SK-N-SH (cell line): Measurements from ENCODE around the gene DUSP1. TPM values are rescaled to one million over a fixed set of nuclear protein-coding genes. Genes with fewer than 3 reads are reported as not detected.

Source experiments
- CTCF ChIA-PET: fragments of 300-600, 350-600 bp; formaldehyde crosslinking; extraction: SDS; loops from one replicate; lab custom pipeline; 2021; lab: Yijun Ruan, JAX
- POLR2A ChIA-PET: fragments of 350-600 bp; sonication (Branson Sonifier 250); formaldehyde crosslinking; extraction: SDS; loops from one replicate; lab custom pipeline; 2020; ENCODE audit warnings: antibody characterized with exemption, inconsistent platforms; lab: Yijun Ruan, JAX
- DNase-seq: peaks from one replicate; pipeline ENCODE4 v3.0.0; 2012
- H2AFZ ChIP-seq: fragments of 200-600 bp; sonication (generic); 2 replicates; pipeline ENCODE4 v1.8.1; 2016; ENCODE audit warnings: antibody characterized with exemption, mild to moderate bottlenecking, low read depth
- H3F3A ChIP-seq: fragments of 200-600 bp; sonication (generic); replicated peaks from 2 replicates; pipeline ENCODE3; 2016; ENCODE audit warnings: antibody characterized with exemption, mild to moderate bottlenecking; ENCODE audit not compliant: insufficient read depth
- H3K27ac ChIP-seq, 2 experiments: fragments of 200-500 bp in 1 of 2; fragments of 200-600 bp in 1 of 2; sonication (Bioruptor generic) in 1 of 2; sonication (generic), shearing (Covaris generic) in 1 of 2; 2 replicates each; pipeline versions ENCODE4 v1.5.1 to v1.6.1; 2014 to 2016; ENCODE audit warnings: low read depth in 2 of 2, inconsistent platforms in 1 of 2, low read length in 1 of 2, mild to moderate bottlenecking in 1 of 2, mixed read lengths in 1 of 2
- H3K27me3 ChIP-seq: fragments of 200-600 bp; sonication (generic), shearing (Covaris generic); 2 replicates; pipeline ENCODE4 v1.6.1; 2016; ENCODE audit warnings: mixed run types; ENCODE audit not compliant: insufficient read depth
- H3K36me3 ChIP-seq, 2 experiments: fragments of 200-500 bp in 1 of 2; fragments of 200-600 bp in 1 of 2; sonication (Bioruptor generic) in 1 of 2; sonication (generic) in 1 of 2; replicated peaks in 1 of 2; 2 replicates each; pipeline versions ENCODE3 to v1.5.1; 2014 to 2016; ENCODE audit warnings: low read length in 1 of 2, mild to moderate bottlenecking in 1 of 2; ENCODE audit not compliant: insufficient read depth in 2 of 2, control insufficient read depth in 1 of 2
- H3K4me1 ChIP-seq, 2 experiments: fragments of 200-500 bp in 1 of 2; fragments of 200-600 bp in 1 of 2; sonication (Bioruptor generic) in 1 of 2; sonication (generic), shearing (Covaris generic) in 1 of 2; 2 replicates each; pipeline versions ENCODE4 v1.5.1 to v1.6.1; 2014 to 2016; ENCODE audit warnings: low read depth in 1 of 2, low read length in 1 of 2, mixed run types in 1 of 2; ENCODE audit not compliant: insufficient read depth in 2 of 2, control insufficient read depth in 1 of 2
- H3K4me2 ChIP-seq: fragments of 200-600 bp; sonication (generic), shearing (Covaris generic); 2 replicates; pipeline ENCODE4 v1.6.1; 2017; ENCODE audit warnings: mixed run types
- H3K4me3 ChIP-seq, 2 experiments: fragments of 200-500 bp in 1 of 2; fragments of 200-600 bp in 1 of 2; sonication (Bioruptor generic) in 1 of 2; sonication (generic), shearing (Covaris generic) in 1 of 2; 2 replicates each; pipeline versions ENCODE4 v1.5.1 to v1.8.1; 2014 to 2016; ENCODE audit warnings: low read depth in 2 of 2, inconsistent platforms in 1 of 2, low read length in 1 of 2, mild to moderate bottlenecking in 1 of 2, mixed read lengths in 1 of 2, moderate library complexity in 1 of 2
- H3K79me2 ChIP-seq: fragments of 200-600 bp; sonication (generic); 2 replicates; pipeline ENCODE4 v1.8.1; 2017; ENCODE audit warnings: mild to moderate bottlenecking; ENCODE audit not compliant: insufficient read depth
- H3K9ac ChIP-seq: fragments of 200-600 bp; sonication (generic); 2 replicates; pipeline ENCODE4 v1.6.1; 2017; ENCODE audit warnings: mixed run types
- H3K9me2 ChIP-seq: fragments of 200-600 bp; sonication (generic); 2 replicates; pipeline ENCODE4 v1.6.1; 2017; ENCODE audit warnings: mixed run types
- H3K9me3 ChIP-seq: fragments of 200-600 bp; sonication (generic); 2 replicates; pipeline ENCODE4 v1.6.1; 2017; ENCODE audit warnings: mixed run types, mild to moderate bottlenecking, moderate library complexity
- H4K20me1 ChIP-seq: fragments of 200-600 bp; sonication (generic); 2 replicates; pipeline ENCODE4 v1.6.1; 2017; ENCODE audit warnings: mild to moderate bottlenecking, mixed run types; ENCODE audit not compliant: insufficient read depth
- CHD2 ChIP-seq: fragments of 150-350 bp; IDR thresholded peaks from 2 replicates; pipeline ENCODE4 v1.6.1; 2018; ENCODE audit warnings: low read length; ENCODE audit not compliant: partially characterized antibody
- EP300 ChIP-seq, 2 experiments: IDR thresholded peaks; 2 replicates each; pipeline versions ENCODE4 v1.4.0 to v1.6.1; 2012; ENCODE audit warnings: borderline replicate concordance in 1 of 2, low read depth in 1 of 2, low read length in 1 of 2
- FOXJ3 ChIP-seq: sonication (generic); formaldehyde crosslinking; IDR thresholded peaks from 2 replicates; pipeline ENCODE4 v1.5.1; 2020; ENCODE audit warnings: mild to moderate bottlenecking, missing genetic modification reagents
- FOXM1 ChIP-seq: IDR thresholded peaks from 2 replicates; pipeline ENCODE4 v1.4.0; 2012; ENCODE audit warnings: low read depth, mild to moderate bottlenecking
- JUND ChIP-seq: IDR thresholded peaks from 2 replicates; pipeline ENCODE4 v1.4.0; 2012
- MEF2A ChIP-seq: IDR thresholded peaks from 2 replicates; pipeline ENCODE4 v1.4.0; 2012; ENCODE audit warnings: low read depth, borderline replicate concordance
- RFX5 ChIP-seq: IDR thresholded peaks from 2 replicates; pipeline ENCODE4 v1.6.1; 2012; ENCODE audit warnings: mild to moderate bottlenecking, improper control_type of control experiment, low read length
- RXRA ChIP-seq: IDR thresholded peaks from 2 replicates; pipeline ENCODE4 v1.4.0; 2012; ENCODE audit warnings: low read depth, mild to moderate bottlenecking, borderline replicate concordance
- SIN3A ChIP-seq: IDR thresholded peaks from 2 replicates; pipeline ENCODE4 v1.6.1; 2012; ENCODE audit warnings: low read depth, mild to moderate bottlenecking, low read length, moderate library complexity, borderline replicate concordance
- SMC3 ChIP-seq: IDR thresholded peaks from 2 replicates; pipeline ENCODE4 v1.6.1; 2012; ENCODE audit warnings: low read depth, low read length, improper control_type of control experiment
- TCF12 ChIP-seq: IDR thresholded peaks from 2 replicates; pipeline ENCODE4 v1.4.0; 2012
- TEAD4 ChIP-seq: IDR thresholded peaks from 2 replicates; pipeline ENCODE4 v1.4.0; 2012; ENCODE audit warnings: mild to moderate bottlenecking, borderline replicate concordance; ENCODE audit not compliant: insufficient read depth
- YY1 ChIP-seq: IDR thresholded peaks from 2 replicates; pipeline ENCODE4 v1.4.0; 2012; ENCODE audit warnings: low read depth, mild to moderate bottlenecking
- ZBTB33 ChIP-seq: IDR thresholded peaks from 2 replicates; pipeline ENCODE4 v1.4.0; 2012; ENCODE audit warnings: low read depth, borderline replicate concordance
- WGBS: methylation state at CpG from one replicate; pipeline ENCODE4 v1.1.6; 2017; ENCODE audit warnings: low lambda C conversion rate; 5-methylcytosine and 5-hydroxymethylcytosine counted together
- polyA plus RNA-seq, 3 experiments: library from polyadenylated mRNA; depleted of rRNA; stranded (reverse); fragments of >200 nt; gene quantifications; 2 replicates each; pipeline ENCODE4 v1.2.3, GENCODE V29; 2012
- TF ChIP-seq, protein P1 (sequence below): IDR thresholded peaks from 2 replicates; pipeline ENCODE4 v1.4.0; 2012; ENCODE audit warnings: low read depth, borderline replicate concordance
- TF ChIP-seq, protein P2 (sequence below): IDR thresholded peaks from 2 replicates; pipeline ENCODE4; 2012
- TF ChIP-seq, protein P3 (sequence below): fragments of 200-600 bp; sonication (generic); IDR thresholded peaks from 2 replicates; pipeline ENCODE4 v1.6.1; 2017; ENCODE audit warnings: antibody characterized with exemption, mild to moderate bottlenecking, moderate library complexity

Gene DUSP1
- polyA plus RNA-seq, 1 of the 3 experiments (the other 2 are of a cell fraction): 455 TPM

DNA sequence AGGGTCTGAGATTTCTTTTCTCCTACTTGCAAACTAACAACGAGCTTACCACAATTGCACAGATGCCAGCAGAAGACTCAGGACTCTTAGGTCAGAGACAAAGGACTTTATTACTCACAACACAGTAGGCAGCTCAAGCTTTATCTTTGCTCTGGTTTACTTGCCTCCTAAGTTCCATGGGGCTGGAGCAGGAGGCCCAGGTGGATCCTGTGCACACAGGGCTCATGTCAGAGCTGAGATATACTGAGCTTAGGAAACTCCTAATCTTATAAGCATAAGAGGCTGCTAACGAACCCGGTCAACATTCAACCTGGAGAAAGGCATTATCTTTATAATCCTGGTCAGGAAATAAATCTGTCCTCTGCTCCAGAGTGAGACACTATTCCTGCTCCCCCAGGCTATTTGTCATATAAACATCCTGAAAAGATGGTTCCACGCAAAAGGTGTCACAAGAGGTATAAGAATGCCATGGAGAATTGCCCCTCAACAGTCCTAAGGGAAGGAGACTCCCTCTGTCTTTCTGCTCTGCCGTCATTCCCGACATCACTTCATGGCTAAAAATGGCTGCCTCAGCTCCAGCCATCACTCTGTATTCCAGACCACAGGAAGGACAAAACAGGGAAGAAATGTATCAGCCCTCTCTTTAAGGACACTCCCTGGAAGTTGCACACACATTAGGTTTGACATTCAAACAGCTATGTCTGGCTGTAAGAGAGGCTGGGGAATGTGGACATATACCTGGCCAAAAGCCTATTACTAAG, 16.2 kb downstream of the DUSP1 start:
- no peaks in the 10 kb centered on the region for H3F3A ChIP-seq
- H3K9me2 ChIP-seq: no peaks in the 10 kb centered on the region
- no peak overlapping the region for H3K4me3 ChIP-seq
- no peaks in the 10 kb centered on the region for H3K79me2 ChIP-seq
- DNase-seq: no peak
- H3K27me3 ChIP-seq: no peaks in the 10 kb centered on the region
- H3K9ac ChIP-seq: no peak overlapping the region
- H2AFZ ChIP-seq: no peak overlapping the region
- no peak overlapping the region for H3K27ac ChIP-seq
- no peak overlapping the region for H3K4me2 ChIP-seq
- H3K36me3 ChIP-seq: no peaks in the 10 kb centered on the region
- 0 out of 4 replicates have a peak, but pooled peaks cover 0 to 5% of the 10 kb centered on the region in 2 experiments for H3K4me1 ChIP-seq
- 66% methylated on average over 6 of the region's 6 CpGs for WGBS
- POLR2A ChIA-PET: interaction anchor here (1.0 kb wide), 1 partner anchor 17 kb away, joined by 4 read pairs; no protein-coding TSS in a partner anchor
- TF ChIP-seq ZBTB33: no peak
- H4K20me1 ChIP-seq: no peaks in the 10 kb centered on the region
- no peaks in the 10 kb centered on the region for H3K9me3 ChIP-seq
- CTCF ChIA-PET: interaction anchor here (0.6 to 2.9 kb wide), 6 partner anchors 18 to 178 kb away, joined by 3 to 13 read pairs (median 4); no protein-coding TSS in a partner anchor

GRCh38 chr5:172753101-172753500, 17.9 kb downstream of the DUSP1 start:
- DNase-seq: no peak
- POLR2A ChIA-PET: no interaction called here
- no peaks in the 10 kb centered on the region for H3F3A ChIP-seq
- WGBS: 58% methylated on average over 2 of the region's 2 CpGs
- H3K9me2 ChIP-seq: no peaks in the 10 kb centered on the region
- H3K36me3 ChIP-seq: no peaks in the 10 kb centered on the region
- H3K9ac ChIP-seq: no peak overlapping the region
- CTCF ChIA-PET: interaction anchor here (2.3 to 2.9 kb wide), 2 partner anchors 37 to 38 kb away, joined by 9 to 13 read pairs; no protein-coding TSS in a partner anchor
- H4K20me1 ChIP-seq: no peaks in the 10 kb centered on the region
- no peak overlapping the region for H2AFZ ChIP-seq
- H3K27ac ChIP-seq: no peak overlapping the region
- H3K27me3 ChIP-seq: no peaks in the 10 kb centered on the region
- no peaks in the 10 kb centered on the region for H3K9me3 ChIP-seq
- H3K4me2 ChIP-seq: no peak overlapping the region
- H3K4me1 ChIP-seq: no peaks in the 10 kb centered on the region
- no peak overlapping the region for H3K4me3 ChIP-seq
- no peaks in the 10 kb centered on the region for H3K79me2 ChIP-seq
- no peak for TF ChIP-seq TEAD4
- TF ChIP-seq CHD2: no peak
- TF ChIP-seq FOXM1: no peak
- no peak for TF ChIP-seq EP300 (IDR thresholded peaks at IDR 0.05; ENCODE audit: borderline replicate concordance in 1 of 2, low read depth in 1 of 2, low read length in 1 of 2)
- TF ChIP-seq FOXJ3 (CRISPR knock-in tag): no peak
- no peak for TF ChIP-seq YY1
- no peak for TF ChIP-seq SIN3A
- TF ChIP-seq, protein P1, sequence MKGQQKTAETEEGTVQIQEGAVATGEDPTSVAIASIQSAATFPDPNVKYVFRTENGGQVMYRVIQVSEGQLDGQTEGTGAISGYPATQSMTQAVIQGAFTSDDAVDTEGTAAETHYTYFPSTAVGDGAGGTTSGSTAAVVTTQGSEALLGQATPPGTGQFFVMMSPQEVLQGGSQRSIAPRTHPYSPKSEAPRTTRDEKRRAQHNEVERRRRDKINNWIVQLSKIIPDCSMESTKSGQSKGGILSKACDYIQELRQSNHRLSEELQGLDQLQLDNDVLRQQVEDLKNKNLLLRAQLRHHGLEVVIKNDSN: no peak
- no peak for TF ChIP-seq MEF2A
- TF ChIP-seq SMC3: no peak
- TF ChIP-seq, protein P2, sequence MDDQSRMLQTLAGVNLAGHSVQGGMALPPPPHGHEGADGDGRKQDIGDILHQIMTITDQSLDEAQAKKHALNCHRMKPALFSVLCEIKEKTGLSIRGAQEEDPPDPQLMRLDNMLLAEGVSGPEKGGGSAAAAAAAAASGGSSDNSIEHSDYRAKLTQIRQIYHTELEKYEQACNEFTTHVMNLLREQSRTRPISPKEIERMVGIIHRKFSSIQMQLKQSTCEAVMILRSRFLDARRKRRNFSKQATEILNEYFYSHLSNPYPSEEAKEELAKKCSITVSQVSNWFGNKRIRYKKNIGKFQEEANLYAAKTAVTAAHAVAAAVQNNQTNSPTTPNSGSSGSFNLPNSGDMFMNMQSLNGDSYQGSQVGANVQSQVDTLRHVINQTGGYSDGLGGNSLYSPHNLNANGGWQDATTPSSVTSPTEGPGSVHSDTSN: no peak
- TF ChIP-seq JUND: no peak
- TF ChIP-seq RFX5: no peak
- TF ChIP-seq, protein P3, sequence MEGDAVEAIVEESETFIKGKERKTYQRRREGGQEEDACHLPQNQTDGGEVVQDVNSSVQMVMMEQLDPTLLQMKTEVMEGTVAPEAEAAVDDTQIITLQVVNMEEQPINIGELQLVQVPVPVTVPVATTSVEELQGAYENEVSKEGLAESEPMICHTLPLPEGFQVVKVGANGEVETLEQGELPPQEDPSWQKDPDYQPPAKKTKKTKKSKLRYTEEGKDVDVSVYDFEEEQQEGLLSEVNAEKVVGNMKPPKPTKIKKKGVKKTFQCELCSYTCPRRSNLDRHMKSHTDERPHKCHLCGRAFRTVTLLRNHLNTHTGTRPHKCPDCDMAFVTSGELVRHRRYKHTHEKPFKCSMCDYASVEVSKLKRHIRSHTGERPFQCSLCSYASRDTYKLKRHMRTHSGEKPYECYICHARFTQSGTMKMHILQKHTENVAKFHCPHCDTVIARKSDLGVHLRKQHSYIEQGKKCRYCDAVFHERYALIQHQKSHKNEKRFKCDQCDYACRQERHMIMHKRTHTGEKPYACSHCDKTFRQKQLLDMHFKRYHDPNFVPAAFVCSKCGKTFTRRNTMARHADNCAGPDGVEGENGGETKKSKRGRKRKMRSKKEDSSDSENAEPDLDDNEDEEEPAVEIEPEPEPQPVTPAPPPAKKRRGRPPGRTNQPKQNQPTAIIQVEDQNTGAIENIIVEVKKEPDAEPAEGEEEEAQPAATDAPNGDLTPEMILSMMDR: no peak
- no peak for TF ChIP-seq TCF12
- TF ChIP-seq RXRA: no peak
